ENCODE data around the gene DHX38.

The DHX38 gene

DNA sequence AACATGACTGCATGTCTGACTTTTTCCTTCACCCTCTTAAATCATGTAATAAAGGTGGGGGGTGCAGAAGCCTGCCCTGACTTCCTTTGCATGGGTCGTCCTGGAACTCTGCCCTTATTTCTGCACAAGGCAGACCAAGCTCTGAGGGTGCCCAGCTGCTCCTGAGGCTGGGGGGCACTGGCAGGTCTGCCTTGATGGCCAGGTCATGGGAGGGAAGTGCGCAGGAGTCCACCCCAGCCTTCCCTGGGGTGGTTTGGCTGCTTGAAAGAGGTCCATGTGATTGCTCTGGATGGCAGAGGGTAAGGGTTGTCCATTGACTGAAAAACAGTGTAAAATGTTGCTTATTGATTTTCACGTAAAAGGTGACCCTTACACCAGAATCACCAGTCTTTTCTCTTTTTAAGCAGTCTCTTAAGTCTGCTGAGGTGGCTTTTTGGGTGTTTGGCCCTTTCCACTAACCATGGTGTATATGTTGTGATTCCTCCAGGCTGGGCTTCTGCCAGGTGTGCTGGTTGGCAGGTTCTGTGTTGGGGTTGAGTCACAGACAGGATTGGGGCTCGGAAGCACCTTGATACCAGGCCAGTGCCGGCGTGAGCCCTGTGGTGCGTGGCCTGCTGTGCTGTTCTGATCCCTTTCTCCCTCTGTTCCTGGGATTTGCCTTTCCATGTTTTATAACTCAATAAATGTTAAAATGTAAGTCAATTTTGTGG, 19.4 kb downstream of the DHX38 start:
- no peak for DNase-seq (ENCODE audit: extremely low spot score)
- TF ChIP-seq FOXA1 (IDR thresholded peaks at IDR 0.05), result no peak
- no peak for TF ChIP-seq FOXK2 (IDR thresholded peaks at IDR 0.05)
- TF ChIP-seq FOXM1 (IDR thresholded peaks at IDR 0.05; ENCODE audit: borderline replicate concordance), result no peak
- no peak for TF ChIP-seq BHLHE40 (IDR thresholded peaks at IDR 0.05; ENCODE audit: borderline replicate concordance)
- no peak for TF ChIP-seq SUZ12 (IDR thresholded peaks at IDR 0.05)
- no peak for TF ChIP-seq ARNT (IDR thresholded peaks at IDR 0.05)
- no peak for TF ChIP-seq LEF1 (IDR thresholded peaks at IDR 0.05; ENCODE audit: borderline replicate concordance)
- no peak for TF ChIP-seq CTBP1 (IDR thresholded peaks at IDR 0.05; ENCODE audit: borderline replicate concordance)
- no peak for TF ChIP-seq ZNF384 (IDR thresholded peaks at IDR 0.05)
- ChIA-PET CTCF (interaction anchor here (0.7 to 1.3 kb wide), 2 partner anchors 11 to 29 kb away, joined by 3 to 4 read pairs; no protein-coding TSS in a partner anchor), POLR2A (no interaction called here)

DNA sequence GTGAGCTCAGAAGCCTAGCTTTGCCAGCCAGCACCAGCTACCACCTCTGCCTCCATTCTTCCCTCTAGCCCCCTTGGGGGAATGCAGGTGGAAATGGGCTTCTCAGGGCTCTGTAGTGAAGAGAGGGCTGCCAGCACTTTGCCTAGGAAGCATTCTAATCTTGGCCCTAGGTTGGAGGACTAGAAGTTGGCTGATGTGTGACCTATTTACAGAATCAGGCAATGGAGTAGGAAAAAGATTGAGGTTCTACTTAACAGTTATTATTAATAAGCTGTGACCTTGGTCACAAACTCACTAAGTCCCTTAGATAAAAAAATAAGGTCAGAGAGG, 19.9 kb downstream of the DHX38 start:
- ChIA-PET POLR2A (no interaction called here), CTCF (interaction anchor here (0.7 to 1.3 kb wide), 2 partner anchors 11 to 28 kb away, joined by 3 to 4 read pairs; no protein-coding TSS in a partner anchor)
- no peak for DNase-seq (ENCODE audit: extremely low spot score)
- TF ChIP-seq HDGF (IDR thresholded peaks at IDR 0.05; ENCODE audit: borderline replicate concordance) (no peak), FOXA1 (IDR thresholded peaks at IDR 0.05) (no peak), CTBP1 (IDR thresholded peaks at IDR 0.05; ENCODE audit: borderline replicate concordance) (no peak), SP1 (IDR thresholded peaks at IDR 0.05) (no peak), L3MBTL2 (conservative IDR thresholded peaks at IDR 0.05) (no peak)

DNA sequence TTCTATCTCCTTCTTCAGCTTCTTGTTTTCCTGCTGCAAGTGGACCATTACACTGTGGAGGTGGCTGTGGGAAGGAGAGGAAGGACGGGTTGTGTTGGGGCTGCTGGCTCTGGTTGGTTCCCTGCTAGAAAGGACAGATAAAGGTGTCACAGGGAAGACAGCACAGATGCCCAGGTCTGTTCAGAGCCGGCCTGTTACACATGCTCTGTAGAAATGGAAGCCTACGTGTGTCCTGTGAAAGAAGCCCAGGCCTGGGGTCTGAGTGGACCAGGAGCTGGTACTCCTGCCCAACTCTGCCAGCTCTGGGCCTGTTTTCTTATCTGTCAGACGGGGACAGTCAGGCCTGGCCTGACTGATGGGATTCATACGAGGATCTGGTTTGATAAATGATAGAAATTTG, 26.4 kb downstream of the DHX38 start:
- ChIA-PET CTCF (no interaction called here), POLR2A (no interaction called here)
- TF ChIP-seq ZNF384 (IDR thresholded peaks at IDR 0.05) (no peak), FOXK2 (IDR thresholded peaks at IDR 0.05) (no peak), CTBP1 (IDR thresholded peaks at IDR 0.05; ENCODE audit: borderline replicate concordance) (no peak)
- DNase-seq (ENCODE audit: extremely low spot score), result no peak

GRCh38 chr16:72122308-72122707, 28.7 kb downstream of the DHX38 start:
- ChIA-PET CTCF (no interaction called here), POLR2A (no interaction called here)
- TF ChIP-seq BHLHE40 (IDR thresholded peaks at IDR 0.05; ENCODE audit: borderline replicate concordance) (no peak), LEF1 (IDR thresholded peaks at IDR 0.05; ENCODE audit: borderline replicate concordance) (no peak), NFRKB (IDR thresholded peaks at IDR 0.05) (no peak), L3MBTL2 (conservative IDR thresholded peaks at IDR 0.05) (no peak)
- TF ChIP-seq, protein P1, sequence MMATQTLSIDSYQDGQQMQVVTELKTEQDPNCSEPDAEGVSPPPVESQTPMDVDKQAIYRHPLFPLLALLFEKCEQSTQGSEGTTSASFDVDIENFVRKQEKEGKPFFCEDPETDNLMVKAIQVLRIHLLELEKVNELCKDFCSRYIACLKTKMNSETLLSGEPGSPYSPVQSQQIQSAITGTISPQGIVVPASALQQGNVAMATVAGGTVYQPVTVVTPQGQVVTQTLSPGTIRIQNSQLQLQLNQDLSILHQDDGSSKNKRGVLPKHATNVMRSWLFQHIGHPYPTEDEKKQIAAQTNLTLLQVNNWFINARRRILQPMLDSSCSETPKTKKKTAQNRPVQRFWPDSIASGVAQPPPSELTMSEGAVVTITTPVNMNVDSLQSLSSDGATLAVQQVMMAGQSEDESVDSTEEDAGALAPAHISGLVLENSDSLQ (IDR thresholded peaks at IDR 0.05), result no peak

DNA sequence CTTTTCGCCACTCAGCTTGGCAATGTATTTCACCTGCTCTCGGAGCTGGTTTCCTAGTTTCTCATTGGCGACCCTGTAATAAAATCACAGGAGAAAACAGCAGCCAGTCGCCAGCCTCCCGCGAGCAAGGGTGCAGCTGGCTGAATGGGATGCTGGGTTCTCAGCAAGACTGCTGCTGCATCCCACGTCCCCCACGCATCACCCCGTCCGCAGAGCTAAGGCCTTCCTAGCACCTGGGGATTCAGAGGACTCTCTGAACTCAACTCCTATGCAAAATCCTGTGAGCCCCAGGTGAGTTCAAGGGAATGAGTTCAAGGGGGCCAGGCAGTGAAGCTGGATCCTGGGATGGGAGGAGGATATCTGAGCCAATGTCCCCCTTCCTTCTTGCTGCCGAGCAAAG, 29.3 kb downstream of the DHX38 start:
- TF ChIP-seq ARNT (IDR thresholded peaks at IDR 0.05), result no peak
- TF ChIP-seq SUZ12 (IDR thresholded peaks at IDR 0.05), result no peak
- TF ChIP-seq BHLHE40 (IDR thresholded peaks at IDR 0.05; ENCODE audit: borderline replicate concordance), result no peak
- TF ChIP-seq NFRKB (IDR thresholded peaks at IDR 0.05), result no peak
- TF ChIP-seq HDGF (IDR thresholded peaks at IDR 0.05; ENCODE audit: borderline replicate concordance), result no peak
- no peak for TF ChIP-seq FOXA1 (IDR thresholded peaks at IDR 0.05)
- no peak for TF ChIP-seq ELF4 (IDR thresholded peaks at IDR 0.05)
- no peak for TF ChIP-seq ZNF384 (IDR thresholded peaks at IDR 0.05)
- TF ChIP-seq TARDBP (IDR thresholded peaks at IDR 0.05), result no peak
- no peak for TF ChIP-seq LEF1 (IDR thresholded peaks at IDR 0.05; ENCODE audit: borderline replicate concordance)
- TF ChIP-seq SP1 (IDR thresholded peaks at IDR 0.05), result no peak
- TF ChIP-seq L3MBTL2 (conservative IDR thresholded peaks at IDR 0.05), result no peak
- no peak for TF ChIP-seq CTBP1 (IDR thresholded peaks at IDR 0.05; ENCODE audit: borderline replicate concordance)
- no peak for TF ChIP-seq FOXM1 (IDR thresholded peaks at IDR 0.05; ENCODE audit: borderline replicate concordance)
- TF ChIP-seq, protein P1 (IDR thresholded peaks at IDR 0.05), result no peak
- TF ChIP-seq FOXK2 (IDR thresholded peaks at IDR 0.05), result no peak
- POLR2A ChIA-PET, result no interaction called here
- no peak for DNase-seq (ENCODE audit: extremely low spot score)
- CTCF ChIA-PET, result no interaction called here

More at GRCh38 chr16:72122308-72122707, 28.7 kb downstream of the DHX38 start:
- DNase-seq (ENCODE audit: extremely low spot score), result no peak

- ChIA-PET CTCF (no interaction called here), POLR2A (no interaction called here)
- TF ChIP-seq, protein P1 (IDR thresholded peaks at IDR 0.05), result no peak
- no peak for TF ChIP-seq LEF1 (IDR thresholded peaks at IDR 0.05; ENCODE audit: borderline replicate concordance)
- TF ChIP-seq CTBP1 (IDR thresholded peaks at IDR 0.05; ENCODE audit: borderline replicate concordance), result no peak
- TF ChIP-seq L3MBTL2 (conservative IDR thresholded peaks at IDR 0.05), result no peak
- TF ChIP-seq SP1 (IDR thresholded peaks at IDR 0.05), result no peak
- no peak for TF ChIP-seq FOXM1 (IDR thresholded peaks at IDR 0.05; ENCODE audit: borderline replicate concordance)
- no peak for TF ChIP-seq BHLHE40 (IDR thresholded peaks at IDR 0.05; ENCODE audit: borderline replicate concordance)
- no peak for TF ChIP-seq TARDBP (IDR thresholded peaks at IDR 0.05)
- no peak for TF ChIP-seq NFRKB (IDR thresholded peaks at IDR 0.05)
- TF ChIP-seq SUZ12 (IDR thresholded peaks at IDR 0.05), result no peak
- no peak for TF ChIP-seq HDGF (IDR thresholded peaks at IDR 0.05; ENCODE audit: borderline replicate concordance)
- TF ChIP-seq FOXK2 (IDR thresholded peaks at IDR 0.05), result no peak
- TF ChIP-seq FOXA1 (IDR thresholded peaks at IDR 0.05), result no peak
- no peak for DNase-seq (ENCODE audit: extremely low spot score)
Observed at GRCh38 chr16:72123426-72123825, 29.8 kb downstream of the DHX38 start.
